Fibroblast of the aortic adventitia (primary cell): ENCODE results near the gene ZFP2. TPM values are rescaled to one million over a fixed set of nuclear protein-coding genes. Genes with fewer than 3 reads are reported as not detected.
"Not testable (repeated sequence)": the region's sequence is repeated elsewhere in the genome, so short reads cannot be mapped to it uniquely, and the experiment has no call there.

Experiments
- DNase-seq: peaks from one replicate; pipeline ENCODE4 v3.0.0-alpha.2; 2010; ENCODE audit warnings: low read depth
- H3K4me3 ChIP-seq: 2 replicates; pipeline ENCODE4 v1.5.1; 2011; ENCODE audit warnings: low read depth, mild to moderate bottlenecking, control low read depth, low read length, moderate library complexity
- CTCF ChIP-seq: IDR thresholded peaks from 2 replicates; pipeline ENCODE4 v1.5.1; 2011; ENCODE audit warnings: mild to moderate bottlenecking, low read length, control low read depth, inconsistent platforms; ENCODE audit not compliant: insufficient read depth
- total RNA-seq: library from RNA; depleted of rRNA; stranded (reverse); fragments of >200 nt; gene quantifications from 2 replicates; pipeline ENCODE4 v1.2.3, GENCODE V29; 2012; ENCODE audit warnings: low replicate concordance

The ZFP2 gene
- 0.36 and 2.7 TPM in 2 replicates for total RNA-seq

- DNase-seq = peak; percentile 36
These were observed at the start of gene ZFP2 for GRCh38 chr5:178895615-178896571. ZFP2 (plus strand) TSS chr5:178895913; CDS start chr5:178931314, 35,401 bp downstream.

GRCh38 chr5:178849316-178849715 is 46.4 kb upstream of the ZFP2 start:
- no peak for DNase-seq
- TF ChIP-seq CTCF = no peak
- no peak overlapping the region for H3K4me3 ChIP-seq

More at GRCh38 chr5:178895615-178896571, at the start of gene ZFP2:
- H3K4me3 ChIP-seq = peak within 1 kb of the TSS; percentile 68
- no peak for TF ChIP-seq CTCF

DNA sequence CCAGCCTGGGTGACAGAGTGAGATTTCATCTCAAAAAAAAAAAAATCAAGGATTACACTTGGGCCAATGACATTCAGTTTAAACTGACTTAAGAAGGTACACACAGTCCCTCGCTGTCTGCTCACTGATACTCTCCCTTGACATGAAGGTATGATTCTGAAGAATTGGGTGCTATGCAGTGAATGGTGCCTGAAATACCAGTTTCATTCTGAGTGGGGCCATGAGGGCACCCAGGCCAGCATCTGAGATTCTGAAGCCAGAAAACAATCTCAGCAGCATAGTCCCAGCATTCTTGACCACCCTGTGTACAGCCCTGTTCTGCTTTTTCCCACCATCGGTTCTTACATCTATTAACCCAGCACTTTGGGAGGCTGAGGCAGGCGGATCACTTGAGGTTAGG is 43.8 kb upstream of the ZFP2 start:
- TF ChIP-seq CTCF = no peak
- DNase-seq = no peak
- no peak overlapping the region for H3K4me3 ChIP-seq

DNA sequence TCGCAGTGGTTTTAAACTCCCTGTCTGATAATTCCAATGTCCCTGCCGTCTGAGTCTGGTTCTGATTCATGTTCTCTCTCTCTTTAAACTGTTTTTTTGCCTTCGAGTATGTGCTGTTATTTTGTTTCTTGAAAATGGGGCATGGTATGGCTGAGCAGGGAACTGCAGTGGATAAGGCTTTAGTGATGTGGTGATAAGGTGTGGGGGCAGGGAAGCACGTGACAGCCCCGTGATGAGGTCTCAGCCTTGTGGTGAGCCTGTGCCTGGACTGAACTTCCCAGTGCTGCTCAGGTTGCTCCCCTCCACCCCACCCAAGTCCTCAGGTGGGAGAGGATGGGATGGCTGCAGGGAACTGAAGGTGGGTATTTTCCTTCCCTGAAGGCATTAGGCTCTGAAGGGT is 41.4 kb upstream of the ZFP2 start:
- no peak for DNase-seq
- H3K4me3 ChIP-seq = no peak overlapping the region
- TF ChIP-seq CTCF = no peak

GRCh38 chr5:178859625-178860521 is 35.8 kb upstream of the ZFP2 start, which contains the start of gene ZNF354B:
ZNF354B (plus strand) TSS chr5:178859953; CDS start chr5:178861048, 1,095 bp downstream.
- H3K4me3 ChIP-seq = peak within 1 kb of the TSS; percentile 73
- DNase-seq = peak; percentile 92
- peak; percentile 28 for TF ChIP-seq CTCF

GRCh38 chr5:178860615-178861014 is 35.1 kb upstream of the ZFP2 start:
- peak overlapping the region; percentile 73 for H3K4me3 ChIP-seq
- not testable (repeated sequence) for DNase-seq
